ENCODE results near the gene TTC21A.

Gene TTC21A

GRCh38 chr3:39103324-39103693 is 4.2 kb upstream of the TTC21A start:
- H3K4me3 ChIP-seq (ENCODE audit: control insufficient read depth, low read depth, low read length): no peak overlapping the region
- peak; percentile 26 for TF ChIP-seq CTCF (IDR thresholded peaks at IDR 0.05; ENCODE audit: control insufficient read depth, insufficient read depth, low read depth, low read length, missing control alignments)
- DNase-seq (ENCODE audit: low read depth): no peak

- no peak for TF ChIP-seq CTCF (IDR thresholded peaks at IDR 0.05; ENCODE audit: control insufficient read depth, insufficient read depth, low read depth, low read length, missing control alignments)
These were observed 3.5 kb upstream of the TTC21A start for GRCh38 chr3:39103791-39104552.

GRCh38 chr3:39104961-39105686 is 2.4 kb upstream of the TTC21A start:
- DNase-seq (ENCODE audit: low read depth): no peak
- no peak overlapping the region for H3K4me3 ChIP-seq (ENCODE audit: control insufficient read depth, low read depth, low read length)
- no peak for TF ChIP-seq CTCF (IDR thresholded peaks at IDR 0.05; ENCODE audit: control insufficient read depth, insufficient read depth, low read depth, low read length, missing control alignments)

More at GRCh38 chr3:39103791-39104552, 3.5 kb upstream of the TTC21A start:
- DNase-seq (ENCODE audit: low read depth): no peak
- H3K4me3 ChIP-seq (ENCODE audit: control insufficient read depth, low read depth, low read length): no peak overlapping the region

GRCh38 chr3:39105687-39106063 is 1.8 kb upstream of the TTC21A start:
- TF ChIP-seq CTCF (IDR thresholded peaks at IDR 0.05; ENCODE audit: control insufficient read depth, insufficient read depth, low read depth, low read length, missing control alignments): no peak
- no peak for DNase-seq (ENCODE audit: low read depth)
- H3K4me3 ChIP-seq (ENCODE audit: control insufficient read depth, low read depth, low read length): peak overlapping the region; percentile 89

GRCh38 chr3:39106281-39106811 is 1.1 kb upstream of the TTC21A start:
- no peak for TF ChIP-seq CTCF (IDR thresholded peaks at IDR 0.05; ENCODE audit: control insufficient read depth, insufficient read depth, low read depth, low read length, missing control alignments)
- DNase-seq (ENCODE audit: low read depth): no peak
- H3K4me3 ChIP-seq (ENCODE audit: control insufficient read depth, low read depth, low read length): peak overlapping the region; percentile 89

- no peak for TF ChIP-seq CTCF (IDR thresholded peaks at IDR 0.05; ENCODE audit: control insufficient read depth, insufficient read depth, low read depth, low read length, missing control alignments)
- no peak for DNase-seq (ENCODE audit: low read depth)
- peak overlapping the region; percentile 89 for H3K4me3 ChIP-seq (ENCODE audit: control insufficient read depth, low read depth, low read length)
These were observed 561 bp upstream of the TTC21A start for GRCh38 chr3:39106851-39107387.
